ENCODE results near the gene FANCE.
"Not testable (repeated sequence)": the region's sequence is repeated elsewhere in the genome, so short reads cannot be mapped to it uniquely, and the experiment has no call there.

FANCE gene

GRCh38 chr6:35497571-35498421 lies 45.7 kb downstream of the FANCE start:
- DNase-seq (ENCODE audit: low read depth in 2 of 2), result no peak

GRCh38 chr6:35498422-35499067 lies 46.4 kb downstream of the FANCE start:
- no peak for DNase-seq (ENCODE audit: low read depth in 2 of 2)

GRCh38 chr6:35499372-35499771 lies 47.2 kb downstream of the FANCE start:
- no peak for DNase-seq (ENCODE audit: low read depth in 2 of 2)

- no peak for DNase-seq (ENCODE audit: low read depth in 2 of 2)
These were observed 48.6 kb downstream of the FANCE start for GRCh38 chr6:35500782-35501181.

- DNase-seq (ENCODE audit: low read depth in 2 of 2), result no peak
These were observed 49.6 kb downstream of the FANCE start for GRCh38 chr6:35501784-35502183.

GRCh38 chr6:35503534-35503933 lies 51.4 kb downstream of the FANCE start:
- no peak for DNase-seq (ENCODE audit: low read depth in 2 of 2)

- no peak for DNase-seq (ENCODE audit: low read depth in 2 of 2)
These were observed 53.9 kb downstream of the FANCE start for GRCh38 chr6:35505999-35506412.

- DNase-seq (ENCODE audit: low read depth in 2 of 2), result no peak
These were observed 54.4 kb downstream of the FANCE start for GRCh38 chr6:35506536-35506935.

GRCh38 chr6:35507221-35507620 lies 55.1 kb downstream of the FANCE start:
- DNase-seq (ENCODE audit: low read depth in 2 of 2), result no peak

GRCh38 chr6:35508027-35508426 lies 55.9 kb downstream of the FANCE start:
- DNase-seq (ENCODE audit: low read depth in 2 of 2), result no peak

GRCh38 chr6:35508542-35508941 lies 56.4 kb downstream of the FANCE start:
- no peak for DNase-seq (ENCODE audit: low read depth in 2 of 2)

GRCh38 chr6:35510916-35511561 lies 58.9 kb downstream of the FANCE start:
- no peak for DNase-seq (ENCODE audit: low read depth in 2 of 2)

GRCh38 chr6:35511562-35511941 lies 59.4 kb downstream of the FANCE start:
- DNase-seq (ENCODE audit: low read depth in 2 of 2), result no peak

GRCh38 chr6:35512006-35512405 lies 59.9 kb downstream of the FANCE start:
- no peak for DNase-seq (ENCODE audit: low read depth in 2 of 2)

GRCh38 chr6:35512740-35513139 lies 60.6 kb downstream of the FANCE start, which contains the start of gene TULP1:
Gene TULP1 (minus strand): TSS chr6:35512896. CDS start chr6:35512858, 38 bp downstream.
- no peak for DNase-seq (ENCODE audit: low read depth in 2 of 2)

GRCh38 chr6:35514587-35514986 lies 62.4 kb downstream of the FANCE start:
- DNase-seq (ENCODE audit: low read depth in 2 of 2), result no peak

GRCh38 chr6:35515939-35516338 lies 63.8 kb downstream of the FANCE start:
- DNase-seq (ENCODE audit: low read depth in 2 of 2), result not testable (repeated sequence)
